Measurements from ENCODE around the gene MYCBP2.
A peak's percentile ranks its signal among the peaks of the same experiment; 100 is the strongest.

The MYCBP2 gene

DNA sequence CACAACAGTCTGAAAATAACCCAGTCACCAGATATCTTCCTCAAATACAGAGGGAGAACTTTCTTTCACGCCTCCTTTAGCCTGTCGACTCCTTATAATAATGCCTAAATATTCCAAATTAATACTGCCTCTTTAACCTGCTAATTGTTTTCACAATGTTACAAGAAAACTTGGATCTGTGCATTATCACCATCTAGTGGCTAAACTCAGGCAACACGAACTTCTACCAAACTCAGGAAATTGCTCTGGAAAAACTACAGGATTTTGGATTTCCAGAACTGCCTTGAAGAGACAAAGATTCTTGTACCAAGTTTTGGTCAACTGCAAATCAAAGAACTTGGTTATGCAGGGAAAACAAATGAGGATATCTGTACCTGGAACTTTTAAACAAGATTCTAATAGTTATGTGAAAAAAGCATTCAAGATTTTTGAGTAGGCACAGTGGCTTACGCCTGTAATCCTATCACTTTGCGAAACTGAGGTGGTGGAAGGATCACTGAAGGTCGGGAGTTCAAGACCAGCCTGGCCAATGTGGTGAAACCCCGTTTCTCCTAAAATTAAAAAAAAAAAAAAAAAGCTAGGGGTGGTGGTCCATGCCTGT is 324.2 kb downstream of the MYCBP2 start:
- Histone ChIP-seq H3K27ac (ENCODE audit: extremely low read depth, low read depth, low read length) (no peak overlapping the region), H3K9me3 (ENCODE audit: control insufficient read depth, insufficient read depth, low read depth, low read length) (no peaks in the 10 kb centered on the region), H3K36me3 (ENCODE audit: control insufficient read depth in 2 of 2, insufficient read depth in 1 of 2, low read length in 2 of 2) (peaks cover 0 to 71% of the 10 kb centered on the region in 2 experiments; a peak in 1 of 3 replicates), H3K4me3 (ENCODE audit: low read depth, low read length) (no peak overlapping the region), H3K4me1 (ENCODE audit: control insufficient read depth, insufficient read depth, low read length) (no peaks in the 10 kb centered on the region)
- ChIA-PET POLR2A (interaction anchor here (1.6 kb wide), 1 partner anchor 9 kb away, joined by 5 read pairs; no protein-coding TSS in a partner anchor), CTCF (interaction anchor here (0.6 to 1.7 kb wide), 13 partner anchors 10 to 1489 kb away, joined by 3 to 9 read pairs (median 4); no protein-coding TSS in a partner anchor)
- peak; percentile 30; the same call in 1 of the 2 replicates for TF ChIP-seq IKZF3 (tag by site-specific recombination; IDR thresholded peaks at IDR 0.05)
- no peak for TF ChIP-seq ZNF394 (tag by site-specific recombination; IDR thresholded peaks at IDR 0.05; ENCODE audit: borderline replicate concordance)
- peak; percentile 55 for TF ChIP-seq ZNF654 (tag by site-specific recombination; IDR thresholded peaks at IDR 0.05; ENCODE audit: low read depth)

- no peak overlapping the region for H3K27ac ChIP-seq (ENCODE audit: extremely low read depth, low read depth, low read length)
- H3K9me3 ChIP-seq (ENCODE audit: control insufficient read depth, insufficient read depth, low read depth, low read length) = no peaks in the 10 kb centered on the region
- ChIA-PET CTCF (interaction anchor here (0.6 to 1.7 kb wide), 12 partner anchors 9 to 1306 kb away, joined by 3 to 10 read pairs (median 4); no protein-coding TSS in a partner anchor), POLR2A (interaction anchor here (1.6 kb wide), 1 partner anchor 9 kb away, joined by 5 read pairs; no protein-coding TSS in a partner anchor)
- no peak overlapping the region for H3K4me3 ChIP-seq (ENCODE audit: low read depth, low read length)
- H3K4me1 ChIP-seq (ENCODE audit: control insufficient read depth, insufficient read depth, low read length) = no peaks in the 10 kb centered on the region
- no peak for TF ChIP-seq ZNF514 (tag by site-specific recombination; IDR thresholded peaks at IDR 0.05)
- TF ChIP-seq KLF10 (tag by site-specific recombination; IDR thresholded peaks at IDR 0.05) = 0 out of 2 replicates have a peak, but pooled peaks have one; percentile 10
- H3K36me3 ChIP-seq (ENCODE audit: control insufficient read depth in 2 of 2, insufficient read depth in 1 of 2, low read length in 2 of 2) = peaks cover 0 to 66% of the 10 kb centered on the region in 2 experiments; a peak in 1 of 3 replicates
These were observed 324.8 kb downstream of the MYCBP2 start for GRCh38 chr13:77001963-77002587.

DNA sequence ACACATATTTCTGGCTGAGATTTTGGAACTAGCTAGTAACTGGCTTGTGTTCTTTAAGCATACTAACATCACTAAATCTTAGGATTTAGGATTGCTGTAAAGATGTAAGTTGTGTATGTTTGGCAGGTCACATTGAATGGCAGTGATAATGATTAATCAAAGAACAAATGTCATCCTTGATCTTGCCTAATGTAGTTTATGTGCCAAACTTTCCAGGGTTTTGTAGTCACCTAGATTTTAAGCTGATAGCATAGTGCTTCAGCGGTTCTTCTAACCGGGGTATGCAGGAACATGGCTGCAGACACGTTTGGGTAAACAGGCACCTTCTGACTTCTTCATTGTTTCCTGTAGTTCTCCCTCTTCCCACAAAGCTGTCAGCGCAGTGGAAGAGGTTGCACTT is 325.4 kb downstream of the MYCBP2 start:
- ChIA-PET POLR2A (interaction anchor here (1.6 kb wide), 1 partner anchor 8 kb away, joined by 5 read pairs; no protein-coding TSS in a partner anchor), CTCF (interaction anchor here (0.6 to 1.7 kb wide), 9 partner anchors 9 to 1306 kb away, joined by 3 to 10 read pairs (median 4); no protein-coding TSS in a partner anchor)
- H3K4me3 ChIP-seq (ENCODE audit: low read depth, low read length) = no peak overlapping the region
- no peaks in the 10 kb centered on the region for H3K9me3 ChIP-seq (ENCODE audit: control insufficient read depth, insufficient read depth, low read depth, low read length)
- TF ChIP-seq ZBTB1 (tag by site-specific recombination; IDR thresholded peaks at IDR 0.05) (no peak), ZSCAN16 (tag by site-specific recombination; IDR thresholded peaks at IDR 0.05) (no peak), ZNF391 (tag by site-specific recombination; IDR thresholded peaks at IDR 0.05; ENCODE audit: borderline replicate concordance, low read depth) (no peak), ZNF112 (tag by site-specific recombination; IDR thresholded peaks at IDR 0.05) (no peak), ZNF155 (tag by site-specific recombination; IDR thresholded peaks at IDR 0.05) (no peak), ZNF501 (tag by site-specific recombination; IDR thresholded peaks at IDR 0.05) (no peak), ZNF248 (tag by site-specific recombination; IDR thresholded peaks at IDR 0.05) (no peak), EGR2 (tag by site-specific recombination; IDR thresholded peaks at IDR 0.05; ENCODE audit: low read depth) (no peak), ZNF350 (tag by site-specific recombination; IDR thresholded peaks at IDR 0.05) (no peak)
- TF ChIP-seq, protein P1, sequence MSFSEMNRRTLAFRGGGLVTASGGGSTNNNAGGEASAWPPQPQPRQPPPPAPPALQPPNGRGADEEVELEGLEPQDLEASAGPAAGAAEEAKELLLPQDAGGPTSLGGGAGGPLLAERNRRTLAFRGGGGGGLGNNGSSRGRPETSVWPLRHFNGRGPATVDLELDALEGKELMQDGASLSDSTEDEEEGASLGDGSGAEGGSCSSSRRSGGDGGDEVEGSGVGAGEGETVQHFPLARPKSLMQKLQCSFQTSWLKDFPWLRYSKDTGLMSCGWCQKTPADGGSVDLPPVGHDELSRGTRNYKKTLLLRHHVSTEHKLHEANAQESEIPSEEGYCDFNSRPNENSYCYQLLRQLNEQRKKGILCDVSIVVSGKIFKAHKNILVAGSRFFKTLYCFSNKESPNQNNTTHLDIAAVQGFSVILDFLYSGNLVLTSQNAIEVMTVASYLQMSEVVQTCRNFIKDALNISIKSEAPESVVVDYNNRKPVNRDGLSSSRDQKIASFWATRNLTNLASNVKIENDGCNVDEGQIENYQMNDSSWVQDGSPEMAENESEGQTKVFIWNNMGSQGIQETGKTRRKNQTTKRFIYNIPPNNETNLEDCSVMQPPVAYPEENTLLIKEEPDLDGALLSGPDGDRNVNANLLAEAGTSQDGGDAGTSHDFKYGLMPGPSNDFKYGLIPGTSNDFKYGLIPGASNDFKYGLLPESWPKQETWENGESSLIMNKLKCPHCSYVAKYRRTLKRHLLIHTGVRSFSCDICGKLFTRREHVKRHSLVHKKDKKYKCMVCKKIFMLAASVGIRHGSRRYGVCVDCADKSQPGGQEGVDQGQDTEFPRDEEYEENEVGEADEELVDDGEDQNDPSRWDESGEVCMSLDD (tag by site-specific recombination; IDR thresholded peaks at IDR 0.05) = no peak
- H3K27ac ChIP-seq (ENCODE audit: extremely low read depth, low read depth, low read length) = no peak overlapping the region
- H3K36me3 ChIP-seq (ENCODE audit: control insufficient read depth in 2 of 2, insufficient read depth in 1 of 2, low read length in 2 of 2) = peaks cover 0 to 66% of the 10 kb centered on the region in 2 experiments; a peak in 1 of 3 replicates
- no peaks in the 10 kb centered on the region for H3K4me1 ChIP-seq (ENCODE audit: control insufficient read depth, insufficient read depth, low read length)

Data from HEK293 (cell line).